A549 (cell line): ENCODE measurements around the gene CBFA2T2. TPM values are rescaled to one million over a fixed set of nuclear protein-coding genes. Genes with fewer than 3 reads are reported as not detected.

Experiments used
- ATAC-seq, 2 experiments: fragments of 200-7000 bp in 1 of 2; fragments of >200 bp in 1 of 2; cut with Nextera tagmentation in 1 of 2; cut with Tn5 transposase in 1 of 2; 3 replicates each; pipeline versions ENCODE4 v1.8.0 to v1.9.1; 2018 to 2020; ENCODE audit warnings: mild to moderate bottlenecking in 1 of 2, moderate library complexity in 1 of 2
- CTCF ChIA-PET: fragments of 300-600 bp; sonication (Branson Sonifier 250); formaldehyde crosslinking; extraction: SDS; loops from one replicate; lab custom pipeline; 2021; ENCODE audit warnings: antibody characterized with exemption, inconsistent platforms; lab: Yijun Ruan, JAX
- POLR2A ChIA-PET: fragments of 350-600 bp; formaldehyde crosslinking; extraction: SDS; loops from one replicate; lab custom pipeline; 2021; ENCODE audit warnings: antibody characterized with exemption, inconsistent platforms; lab: Yijun Ruan, JAX
- DNase-seq, 2 experiments: peaks; one replicate each; pipeline versions ENCODE4 v3.0.0 to v3.0.0-alpha.2; 2011 to 2016; ENCODE audit warnings: low read depth in 1 of 2, low spot score in 1 of 2
- FAIRE-seq: peaks from 2 replicates; lab custom pipeline; 2011; peaks lifted over from hg19 to GRCh38; lab: Jason Lieb, UNC
- H3K27ac ChIP-seq, 2 experiments: fragments of >200 bp; sonication (Bioruptor Twin); formaldehyde crosslinking; 3 replicates each; pipeline ENCODE4 v1.5.1; 2016 to 2017
- H3K4me1 ChIP-seq: fragments of >200 bp; sonication (Bioruptor Twin); formaldehyde crosslinking; 3 replicates; pipeline ENCODE4 v1.6.1; 2016
- H3K4me2 ChIP-seq: fragments of >200 bp; sonication (Bioruptor Twin); formaldehyde crosslinking; 3 replicates; pipeline ENCODE4 v1.6.1; 2016
- H3K4me3 ChIP-seq: fragments of >200 bp; sonication (Bioruptor Twin); formaldehyde crosslinking; 3 replicates; pipeline ENCODE4 v1.5.1; 2016
- H3K9me3 ChIP-seq: fragments of >200 bp; sonication (Bioruptor Twin); formaldehyde crosslinking; 3 replicates; pipeline ENCODE4 v1.6.1; 2016
- ATOH8 ChIP-seq: fragments of 250-450 bp; sonication (Bioruptor Pico); IDR thresholded peaks from 2 replicates; pipeline ENCODE4 v1.5.0; 2020; ENCODE audit warnings: low read depth, mild to moderate bottlenecking, moderate library complexity
- BHLHE40 ChIP-seq: IDR thresholded peaks from 2 replicates; pipeline ENCODE4 v1.6.1; 2012; ENCODE audit warnings: low read depth, low read length, inconsistent platforms
- CBX2 ChIP-seq: fragments of 200-600 bp; sonication (generic); IDR thresholded peaks from 2 replicates; pipeline ENCODE4 v1.6.1; 2016; ENCODE audit warnings: low read depth, mild to moderate bottlenecking, borderline replicate concordance
- E2F6 ChIP-seq: IDR thresholded peaks from 2 replicates; pipeline ENCODE4 v1.6.1; 2012; ENCODE audit warnings: low read depth, borderline replicate concordance
- EHF ChIP-seq: fragments of 250-450 bp; sonication (Bioruptor Pico); IDR thresholded peaks from 2 replicates; pipeline ENCODE4 v1.5.0; 2020; ENCODE audit warnings: mild to moderate bottlenecking
- HOXA7 ChIP-seq: fragments of 250-450 bp; sonication (Bioruptor Pico); IDR thresholded peaks from 2 replicates; pipeline ENCODE4 v1.5.0; 2020; ENCODE audit warnings: mild to moderate bottlenecking, moderate library complexity
- HOXB5 ChIP-seq: fragments of 250-450 bp; sonication (Bioruptor Pico); IDR thresholded peaks from 2 replicates; pipeline ENCODE4 v1.5.0; 2020; ENCODE audit warnings: mild to moderate bottlenecking, moderate library complexity
- KDM1A ChIP-seq: fragments of 200-600 bp; sonication (generic); IDR thresholded peaks from 2 replicates; pipeline ENCODE4 v1.6.1; 2016; ENCODE audit warnings: low read depth, mild to moderate bottlenecking
- MAFK ChIP-seq: fragments of 450-650 bp; IDR thresholded peaks from 2 replicates; pipeline ENCODE4 v1.6.1; 2014; ENCODE audit not compliant: partially characterized antibody
- MAZ ChIP-seq: fragments of 150-350 bp; IDR thresholded peaks from 2 replicates; pipeline ENCODE4 v1.6.1; 2014; ENCODE audit warnings: antibody characterized with exemption, low read depth, low read length, borderline replicate concordance
- NFE2L2 ChIP-seq: fragments of 150-350 bp; conservative IDR thresholded peaks from 2 replicates; pipeline ENCODE4 v1.6.1; 2014; ENCODE audit warnings: low read length
- POLR2AphosphoS2 ChIP-seq: conservative IDR thresholded peaks from 2 replicates; pipeline ENCODE4 v1.6.1; 2012; ENCODE audit warnings: low read length, improper control_type of control experiment, inconsistent platforms
- RAD21 ChIP-seq, 2 experiments: fragments of >200 bp in 1 of 2; sonication (Bioruptor Twin) in 1 of 2; formaldehyde crosslinking in 1 of 2; IDR thresholded peaks in 1 of 2; conservative IDR thresholded peaks in 1 of 2; 2 replicates in 1 of 2; 3 replicates in 1 of 2; pipeline ENCODE4 v1.6.1; 2012 to 2018; ENCODE audit warnings: inconsistent platforms in 1 of 2
- RCOR1 ChIP-seq: fragments of 150-350 bp; IDR thresholded peaks from 2 replicates; pipeline ENCODE4 v1.6.1; 2014; ENCODE audit warnings: antibody characterized with exemption, low read length, low read depth
- SMC3 ChIP-seq: fragments of >200 bp; sonication (Bioruptor Twin); formaldehyde crosslinking; IDR thresholded peaks from 3 replicates; pipeline ENCODE4 v1.6.1; 2018; ENCODE audit warnings: inconsistent platforms
- USF2 ChIP-seq: fragments of 450-650 bp; IDR thresholded peaks from 2 replicates; pipeline ENCODE4 v1.6.1; 2014; ENCODE audit warnings: antibody characterized with exemption
- ZNF302 ChIP-seq: fragments of 250-450 bp; sonication (Bioruptor Pico); IDR thresholded peaks from 2 replicates; pipeline ENCODE4 v1.9.0; 2021; ENCODE audit warnings: inconsistent platforms, mild to moderate bottlenecking, moderate library complexity
- ZSCAN20 ChIP-seq: fragments of 250-450 bp; sonication (Bioruptor Pico); IDR thresholded peaks from 2 replicates; pipeline ENCODE4 v1.8.0; 2022; ENCODE audit warnings: mild to moderate bottlenecking, moderate library complexity
- WGBS: methylation state at CpG from one replicate; pipeline ENCODE4 v1.1.6; 2017; ENCODE audit errors: missing lambda C conversion rate; 5-methylcytosine and 5-hydroxymethylcytosine counted together
- polyA plus RNA-seq, 4 experiments: library from polyadenylated mRNA; depleted of rRNA in 3 of 4; stranded (reverse); fragments of >200 nt; fragmentation: RNase III in 1 of 4; extraction: RNeasy Plus Mini Kit Qiagen cat#74134 plus additional on column Dnase treatment in 1 of 4; gene quantifications; 2 replicates in 3 of 4; 3 replicates in 1 of 4; pipeline ENCODE4 v1.2.3, GENCODE V29; 2011 to 2017
- TF ChIP-seq, protein P1 (sequence below): fragments of 150-350 bp; IDR thresholded peaks from 2 replicates; pipeline ENCODE4 v1.6.1; 2014; ENCODE audit warnings: low read depth, mild to moderate bottlenecking, low read length
- TF ChIP-seq, protein P2 (sequence below): fragments of >200 bp; sonication (Bioruptor Twin); formaldehyde crosslinking; IDR thresholded peaks from 3 replicates; pipeline ENCODE4 v1.6.1; 2016

CBFA2T2 gene
- polyA plus RNA-seq, 2 of the 4 experiments (the other 2 are of a cell fraction): 6.8 to 9.4 TPM

- H3K9me3 ChIP-seq: no peaks in the 10 kb centered on the region
- no peak for FAIRE-seq
- POLR2A ChIA-PET: no interaction called here
- WGBS: 18% methylated on average over 1 of the region's 1 CpG
- H3K4me2 ChIP-seq: peak overlapping the region; percentile 23
- ATAC-seq: peak in 1 of 2 experiments; percentile 56; a peak in 3 of 6 replicates
- H3K4me3 ChIP-seq: no peak overlapping the region
- peaks cover 13% of the 10 kb centered on the region for H3K4me1 ChIP-seq
- 0 out of 6 replicates have a peak overlapping the region, but pooled peaks of 1 of the 2 experiments have one; percentile 3 for H3K27ac ChIP-seq
- TF ChIP-seq HOXA7 (CRISPR knock-in tag) (no peak), BHLHE40 (no peak), MAFK (no peak), RAD21 (conservative IDR thresholded peaks at IDR 0.05 in 1 of 2, IDR thresholded peaks at IDR 0.05 in 1 of 2) (no peak), ZSCAN20 (CRISPR knock-in tag) (no peak), NFE2L2 (no peak), CBX2 (no peak)
- CTCF ChIA-PET: no interaction called here
- DNase-seq: peak in 1 of 2 experiments; percentile 19
Measured at GRCh38 chr20:33539129-33539528, 49.2 kb downstream of the CBFA2T2 start.

DNA sequence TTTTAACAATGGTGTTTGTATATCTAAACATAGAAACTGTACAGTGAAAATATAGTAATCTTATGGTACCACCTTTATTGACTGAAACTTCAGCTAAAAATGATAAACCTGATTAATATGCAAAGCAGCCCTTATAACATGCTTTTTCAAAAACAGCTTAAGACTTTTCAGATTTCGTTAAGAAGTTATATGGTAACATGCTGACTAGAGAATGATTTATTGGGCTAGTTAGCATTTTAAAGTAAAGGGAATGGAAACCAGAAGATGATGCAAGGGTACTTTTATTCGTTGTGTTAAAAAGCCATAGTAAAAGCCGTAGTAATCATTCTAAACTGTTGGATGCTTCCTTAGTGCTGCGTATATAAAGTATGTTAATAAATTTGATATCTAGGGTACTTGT is 50.5 kb downstream of the CBFA2T2 start:
- POLR2A ChIA-PET: no interaction called here
- FAIRE-seq: no peak
- 75% methylated on average over 4 of the region's 4 CpGs for WGBS
- Histone ChIP-seq H3K4me1 (peaks cover 13% of the 10 kb centered on the region), H3K27ac (no peak overlapping the region), H3K4me3 (no peak overlapping the region), H3K4me2 (no peak overlapping the region), H3K9me3 (no peaks in the 10 kb centered on the region)
- no peak for ATAC-seq
- TF ChIP-seq ZSCAN20 (CRISPR knock-in tag) (no peak), BHLHE40 (no peak), ZNF302 (CRISPR knock-in tag) (no peak), HOXB5 (CRISPR knock-in tag) (no peak), ATOH8 (CRISPR knock-in tag) (no peak), RCOR1 (no peak)
- no peak for DNase-seq
- CTCF ChIA-PET: no interaction called here

DNA sequence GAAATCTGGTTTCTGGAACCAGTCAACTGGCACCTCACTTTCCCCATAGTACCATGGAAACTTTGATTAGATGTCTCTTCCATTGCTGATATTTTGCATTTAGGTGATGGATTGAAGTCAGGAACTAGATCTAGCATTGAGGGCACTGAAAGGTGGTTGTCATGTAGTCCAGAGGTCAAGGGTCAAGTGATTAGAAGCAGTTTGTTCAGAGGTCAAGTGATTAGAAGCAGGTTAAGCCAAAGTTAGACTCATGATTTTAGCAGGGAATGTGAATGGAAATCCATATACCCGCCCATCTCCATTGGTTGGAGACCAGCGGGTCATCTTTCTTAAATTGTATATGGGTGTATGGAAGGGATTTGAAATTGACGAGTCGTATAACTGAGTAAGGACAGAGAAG is 51.2 kb downstream of the CBFA2T2 start:
- ATAC-seq (no peak), DNase-seq (no peak), FAIRE-seq (no peak)
- no peak overlapping the region for H3K4me3 ChIP-seq
- POLR2A ChIA-PET: no interaction called here
- H3K27ac ChIP-seq: no peak overlapping the region
- TF ChIP-seq, protein P1, sequence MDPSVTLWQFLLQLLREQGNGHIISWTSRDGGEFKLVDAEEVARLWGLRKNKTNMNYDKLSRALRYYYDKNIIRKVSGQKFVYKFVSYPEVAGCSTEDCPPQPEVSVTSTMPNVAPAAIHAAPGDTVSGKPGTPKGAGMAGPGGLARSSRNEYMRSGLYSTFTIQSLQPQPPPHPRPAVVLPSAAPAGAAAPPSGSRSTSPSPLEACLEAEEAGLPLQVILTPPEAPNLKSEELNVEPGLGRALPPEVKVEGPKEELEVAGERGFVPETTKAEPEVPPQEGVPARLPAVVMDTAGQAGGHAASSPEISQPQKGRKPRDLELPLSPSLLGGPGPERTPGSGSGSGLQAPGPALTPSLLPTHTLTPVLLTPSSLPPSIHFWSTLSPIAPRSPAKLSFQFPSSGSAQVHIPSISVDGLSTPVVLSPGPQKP: no peak
- TF ChIP-seq SMC3 (no peak), EHF (CRISPR knock-in tag) (no peak), MAFK (no peak), NFE2L2 (no peak), POLR2AphosphoS2 (no peak), USF2 (no peak), HOXA7 (CRISPR knock-in tag) (no peak), E2F6 (no peak), RCOR1 (no peak), MAZ (no peak), RAD21 (conservative IDR thresholded peaks at IDR 0.05 in 1 of 2, IDR thresholded peaks at IDR 0.05 in 1 of 2) (no peak), KDM1A (no peak), ZSCAN20 (CRISPR knock-in tag) (no peak)
- TF ChIP-seq, protein P2, sequence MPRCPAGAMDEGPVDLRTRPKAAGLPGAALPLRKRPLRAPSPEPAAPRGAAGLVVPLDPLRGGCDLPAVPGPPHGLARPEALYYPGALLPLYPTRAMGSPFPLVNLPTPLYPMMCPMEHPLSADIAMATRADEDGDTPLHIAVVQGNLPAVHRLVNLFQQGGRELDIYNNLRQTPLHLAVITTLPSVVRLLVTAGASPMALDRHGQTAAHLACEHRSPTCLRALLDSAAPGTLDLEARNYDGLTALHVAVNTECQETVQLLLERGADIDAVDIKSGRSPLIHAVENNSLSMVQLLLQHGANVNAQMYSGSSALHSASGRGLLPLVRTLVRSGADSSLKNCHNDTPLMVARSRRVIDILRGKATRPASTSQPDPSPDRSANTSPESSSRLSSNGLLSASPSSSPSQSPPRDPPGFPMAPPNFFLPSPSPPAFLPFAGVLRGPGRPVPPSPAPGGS: no peak
- H3K9me3 ChIP-seq: no peaks in the 10 kb centered on the region
- H3K4me1 ChIP-seq: peaks cover 13% of the 10 kb centered on the region
- H3K4me2 ChIP-seq: no peak overlapping the region
- CTCF ChIA-PET: no interaction called here
- 98% methylated on average over 4 of the region's 4 CpGs for WGBS
